ENCODE measurements around the gene PDIA6.

PDIA6 gene

DNA sequence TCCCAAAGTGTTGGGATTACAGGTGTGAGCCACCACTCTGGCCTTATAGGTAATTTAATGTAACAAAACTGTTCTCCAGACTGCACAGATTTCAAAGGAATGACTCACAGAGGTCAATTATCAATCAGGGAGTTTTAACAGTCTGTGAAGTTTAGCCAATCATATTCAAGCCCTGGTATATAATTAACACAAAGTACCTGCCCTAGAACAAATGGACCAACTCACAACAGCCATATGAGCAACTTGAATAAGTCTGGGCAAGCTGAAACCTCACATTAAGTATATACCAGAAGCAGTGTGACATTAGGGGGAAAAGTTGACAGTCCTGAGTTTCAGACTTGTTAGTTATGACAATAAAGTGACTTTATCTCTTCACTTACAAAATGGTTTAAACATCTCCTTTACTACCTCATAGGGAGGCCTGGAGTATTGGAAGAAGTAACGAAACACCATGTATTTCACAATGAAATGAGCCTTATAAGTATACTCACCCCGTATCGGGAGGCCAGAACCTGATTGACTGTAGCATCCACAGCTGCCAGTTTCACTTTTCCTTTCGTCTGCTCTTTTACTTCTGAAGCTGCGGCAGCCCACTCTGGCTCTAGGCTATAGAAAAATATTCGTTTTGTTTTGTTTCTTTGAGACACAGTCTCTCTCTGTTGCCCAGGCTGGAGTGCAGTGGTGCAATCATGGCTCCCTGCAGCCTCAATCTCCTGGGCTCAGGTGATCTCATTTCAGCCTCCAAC, 22.2 kb downstream of the PDIA6 start:
- TF ChIP-seq, protein P1, sequence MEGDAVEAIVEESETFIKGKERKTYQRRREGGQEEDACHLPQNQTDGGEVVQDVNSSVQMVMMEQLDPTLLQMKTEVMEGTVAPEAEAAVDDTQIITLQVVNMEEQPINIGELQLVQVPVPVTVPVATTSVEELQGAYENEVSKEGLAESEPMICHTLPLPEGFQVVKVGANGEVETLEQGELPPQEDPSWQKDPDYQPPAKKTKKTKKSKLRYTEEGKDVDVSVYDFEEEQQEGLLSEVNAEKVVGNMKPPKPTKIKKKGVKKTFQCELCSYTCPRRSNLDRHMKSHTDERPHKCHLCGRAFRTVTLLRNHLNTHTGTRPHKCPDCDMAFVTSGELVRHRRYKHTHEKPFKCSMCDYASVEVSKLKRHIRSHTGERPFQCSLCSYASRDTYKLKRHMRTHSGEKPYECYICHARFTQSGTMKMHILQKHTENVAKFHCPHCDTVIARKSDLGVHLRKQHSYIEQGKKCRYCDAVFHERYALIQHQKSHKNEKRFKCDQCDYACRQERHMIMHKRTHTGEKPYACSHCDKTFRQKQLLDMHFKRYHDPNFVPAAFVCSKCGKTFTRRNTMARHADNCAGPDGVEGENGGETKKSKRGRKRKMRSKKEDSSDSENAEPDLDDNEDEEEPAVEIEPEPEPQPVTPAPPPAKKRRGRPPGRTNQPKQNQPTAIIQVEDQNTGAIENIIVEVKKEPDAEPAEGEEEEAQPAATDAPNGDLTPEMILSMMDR (conservative IDR thresholded peaks at IDR 0.05; ENCODE audit: low read depth, low read length): no peak
- peaks cover 3% of the 10 kb centered on the region; the same call in 1 of the 2 replicates for H4K20me1 ChIP-seq (ENCODE audit: insufficient read depth)
- peak overlapping the region; percentile 71 for H3K27ac ChIP-seq
- H2AFZ ChIP-seq (ENCODE audit: low read depth): no peak overlapping the region
- H3K4me2 ChIP-seq: peak overlapping the region; percentile 53; the same call in 1 of the 2 replicates
- peaks cover 30% of the 10 kb centered on the region for H3K36me3 ChIP-seq (ENCODE audit: insufficient read depth)
- H3K4me1 ChIP-seq (ENCODE audit: low read depth, poor library complexity, severe bottlenecking): peaks cover 63% of the 10 kb centered on the region
- no peak overlapping the region for H3K9ac ChIP-seq
- peaks cover 41% of the 10 kb centered on the region for H3K79me2 ChIP-seq (ENCODE audit: insufficient read depth, low read depth)
- H3K27me3 ChIP-seq (ENCODE audit: insufficient read depth, low read depth): no peaks in the 10 kb centered on the region
- no peak overlapping the region for H3K4me3 ChIP-seq (IDR thresholded peaks at IDR 0.05; ENCODE audit: insufficient read depth, low read depth, low read length)

DNA sequence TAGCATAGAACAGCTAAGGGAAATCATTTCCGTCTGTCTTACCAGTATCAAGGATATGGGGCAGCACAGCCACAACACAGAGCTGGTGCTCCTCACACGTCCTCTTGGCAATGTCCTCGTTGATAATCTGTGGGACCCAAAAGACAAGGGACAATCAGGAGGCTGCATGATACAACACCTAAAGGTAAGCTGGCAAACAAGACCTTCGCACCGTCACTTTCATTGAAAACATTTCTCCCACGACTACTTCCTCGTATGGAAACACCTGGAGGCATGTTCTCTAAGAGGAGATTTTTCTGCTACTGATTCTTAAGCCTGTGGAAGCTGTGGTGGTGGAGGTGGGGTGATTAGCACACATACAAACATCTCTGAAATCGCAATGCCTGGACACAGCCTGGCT, 23.7 kb downstream of the PDIA6 start:
- Histone ChIP-seq H3K27ac (no peak overlapping the region), H3K36me3 (ENCODE audit: insufficient read depth) (peaks cover 34% of the 10 kb centered on the region), H3K4me1 (ENCODE audit: low read depth, poor library complexity, severe bottlenecking) (peaks cover 48% of the 10 kb centered on the region), H3K79me2 (ENCODE audit: insufficient read depth, low read depth) (peaks cover 31% of the 10 kb centered on the region), H3K4me3 (IDR thresholded peaks at IDR 0.05; ENCODE audit: insufficient read depth, low read depth, low read length) (no peak overlapping the region), H3K4me2 (no peak overlapping the region), H2AFZ (ENCODE audit: low read depth) (no peak overlapping the region), H4K20me1 (ENCODE audit: insufficient read depth) (peaks cover 3% of the 10 kb centered on the region; the same call in 1 of the 2 replicates), H3K27me3 (ENCODE audit: insufficient read depth, low read depth) (no peaks in the 10 kb centered on the region), H3K9ac (no peak overlapping the region)
- TF ChIP-seq, protein P1 (conservative IDR thresholded peaks at IDR 0.05; ENCODE audit: low read depth, low read length): no peak

DNA sequence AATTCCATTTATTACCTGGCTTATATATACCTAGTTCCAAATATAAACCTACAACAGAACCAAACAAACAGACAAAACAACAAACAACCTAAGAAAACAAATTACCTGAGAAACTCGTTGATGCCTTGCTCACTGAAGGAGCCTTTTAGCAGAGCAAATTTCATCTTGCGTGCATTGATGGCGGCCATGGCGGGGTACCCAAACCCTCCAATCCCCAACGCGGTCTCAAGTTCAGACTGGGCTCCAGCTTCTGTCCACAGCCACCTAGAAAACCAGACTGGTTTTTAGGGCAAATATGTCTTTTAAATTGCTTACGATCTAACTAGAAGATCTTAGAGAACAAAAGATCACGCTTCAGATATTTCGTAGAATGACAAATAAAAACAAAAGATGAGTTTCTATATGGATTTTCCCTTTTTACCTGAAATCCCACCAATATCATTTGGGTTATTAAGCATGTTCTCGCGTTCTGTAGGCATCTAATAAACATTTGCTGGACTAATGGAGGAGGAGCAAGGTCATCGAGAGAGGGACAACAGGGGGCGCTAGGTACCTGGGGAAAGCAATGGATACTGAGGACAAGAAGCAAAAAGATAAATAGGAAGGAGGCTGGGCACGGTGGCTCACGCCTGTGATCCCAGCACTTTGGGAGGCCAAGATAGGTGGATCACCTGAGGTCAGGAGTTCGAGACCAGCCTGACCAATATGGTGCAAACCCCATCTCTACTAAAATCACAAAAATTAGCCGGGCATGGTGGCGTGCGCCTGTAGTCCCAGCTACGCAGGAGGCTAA, 25.2 kb downstream of the PDIA6 start:
- Histone ChIP-seq H3K79me2 (ENCODE audit: insufficient read depth, low read depth) (peaks cover 25% of the 10 kb centered on the region), H3K4me3 (IDR thresholded peaks at IDR 0.05; ENCODE audit: insufficient read depth, low read depth, low read length) (no peak overlapping the region), H4K20me1 (ENCODE audit: insufficient read depth) (no peaks in the 10 kb centered on the region), H3K4me1 (ENCODE audit: low read depth, poor library complexity, severe bottlenecking) (peaks cover 33% of the 10 kb centered on the region), H3K4me2 (no peak overlapping the region), H3K9ac (no peak overlapping the region), H3K36me3 (ENCODE audit: insufficient read depth) (peaks cover 30% of the 10 kb centered on the region), H3K27me3 (ENCODE audit: insufficient read depth, low read depth) (no peaks in the 10 kb centered on the region), H2AFZ (ENCODE audit: low read depth) (no peak overlapping the region), H3K27ac (no peak overlapping the region)
- TF ChIP-seq, protein P1 (conservative IDR thresholded peaks at IDR 0.05; ENCODE audit: low read depth, low read length): peak; percentile 45

DNA sequence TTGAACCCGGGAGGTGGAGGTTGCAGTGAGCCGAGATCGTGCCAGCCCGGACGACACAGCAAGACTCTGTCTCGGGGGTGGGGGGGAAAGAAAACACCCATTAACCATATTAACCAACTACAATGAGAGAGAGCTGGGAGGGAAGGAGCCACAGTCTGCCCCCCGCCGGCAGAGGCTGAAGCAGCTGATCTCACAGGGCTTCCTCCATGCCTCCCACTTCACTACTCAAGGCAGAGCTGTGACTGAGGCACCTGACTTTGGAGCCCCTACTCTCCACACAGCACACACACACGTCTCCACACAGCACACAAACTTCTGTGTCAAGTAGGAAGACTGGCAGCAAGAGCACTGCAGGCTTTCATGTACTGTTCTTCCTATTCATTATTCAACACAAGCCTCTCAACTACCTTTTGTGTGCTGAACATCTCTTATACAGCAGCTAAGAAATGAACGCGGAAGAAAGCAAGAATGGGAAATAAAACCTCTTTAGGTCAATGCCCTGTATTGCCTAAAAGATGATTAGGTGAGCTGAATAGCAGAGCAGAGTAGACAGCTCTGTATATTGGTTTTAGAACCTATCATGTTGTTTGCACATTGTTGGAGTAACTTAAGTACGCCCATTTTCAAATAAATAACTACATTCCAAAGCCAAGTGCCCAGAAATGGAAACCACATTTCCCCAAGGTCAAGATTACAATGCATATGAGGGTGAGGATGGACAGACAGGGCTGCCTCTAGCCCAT, 26.2 kb downstream of the PDIA6 start:
- H3K27ac ChIP-seq: no peak overlapping the region
- H3K9ac ChIP-seq: no peak overlapping the region
- H3K4me1 ChIP-seq (ENCODE audit: low read depth, poor library complexity, severe bottlenecking): peaks cover 23% of the 10 kb centered on the region
- TF ChIP-seq, protein P1 (conservative IDR thresholded peaks at IDR 0.05; ENCODE audit: low read depth, low read length): no peak
- peaks cover 25% of the 10 kb centered on the region for H3K79me2 ChIP-seq (ENCODE audit: insufficient read depth, low read depth)
- H3K36me3 ChIP-seq (ENCODE audit: insufficient read depth): peaks cover 39% of the 10 kb centered on the region
- no peak overlapping the region for H2AFZ ChIP-seq (ENCODE audit: low read depth)
- no peaks in the 10 kb centered on the region for H3K27me3 ChIP-seq (ENCODE audit: insufficient read depth, low read depth)
- no peak overlapping the region for H3K4me3 ChIP-seq (IDR thresholded peaks at IDR 0.05; ENCODE audit: insufficient read depth, low read depth, low read length)
- H3K4me2 ChIP-seq: no peak overlapping the region
- H4K20me1 ChIP-seq (ENCODE audit: insufficient read depth): no peaks in the 10 kb centered on the region
